GM19025 (cell line): ENCODE data around the gene ARGFX.
"Not testable (repeated sequence)": the region's sequence is repeated elsewhere in the genome, so short reads cannot be mapped to it uniquely, and the experiment has no call there.

ENCODE experiments used
- ATAC-seq: cut with Tn5 transposase; IDR thresholded peaks from one replicate; pipeline ENCODE4 v1.9.1; 2021; ENCODE audit warnings: mild to moderate bottlenecking, low read depth, moderate library complexity; ENCODE audit not compliant: unreplicated experiment

The ARGFX gene

DNA sequence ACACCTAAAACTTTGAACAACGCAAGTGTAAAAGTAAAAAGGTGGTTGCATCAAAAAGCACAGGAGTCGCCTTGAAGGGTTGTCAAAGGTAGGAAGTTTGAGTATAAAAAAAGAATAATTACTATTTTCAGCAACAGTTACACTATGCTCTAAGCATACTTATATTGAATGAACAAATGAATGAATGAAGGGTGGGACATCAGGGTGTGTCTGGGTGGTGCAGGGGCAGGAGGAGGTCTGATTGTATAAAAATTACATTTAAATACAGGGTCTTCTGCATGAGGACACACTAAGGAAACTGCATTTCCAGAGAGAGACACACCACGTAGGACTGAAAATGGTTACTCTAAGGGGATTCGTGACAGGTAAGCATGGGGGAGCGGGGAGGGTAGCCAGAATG, at the start of gene ARGFX:
Gene ARGFX (plus strand): TSS at position 301 of the 400 bp plus-strand sequence. CDS start 2,765 bp downstream, outside the sequence.
- no peak for ATAC-seq

- no peak for ATAC-seq
Measured at GRCh38 chr3:121517953-121518655, 49.6 kb upstream of the ARGFX start.

DNA sequence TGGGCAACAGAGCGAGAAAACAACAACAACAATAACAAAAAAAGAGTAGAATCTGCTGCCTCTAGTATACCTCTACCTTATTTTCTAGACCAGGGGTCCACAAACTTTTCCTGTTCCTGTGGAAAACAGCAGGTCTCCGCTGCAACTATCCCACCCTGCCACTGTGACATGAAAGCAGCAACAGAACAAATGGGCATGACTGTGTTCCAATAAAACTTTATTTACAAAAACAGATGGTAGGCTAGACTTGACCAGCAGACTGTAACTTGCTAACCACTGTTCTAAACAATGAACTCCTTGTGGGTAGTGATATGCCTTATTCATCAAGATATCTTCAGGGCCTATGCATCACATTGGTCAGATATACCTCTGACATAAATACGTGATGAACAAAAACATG, 47.2 kb upstream of the ARGFX start:
- no peak for ATAC-seq

DNA sequence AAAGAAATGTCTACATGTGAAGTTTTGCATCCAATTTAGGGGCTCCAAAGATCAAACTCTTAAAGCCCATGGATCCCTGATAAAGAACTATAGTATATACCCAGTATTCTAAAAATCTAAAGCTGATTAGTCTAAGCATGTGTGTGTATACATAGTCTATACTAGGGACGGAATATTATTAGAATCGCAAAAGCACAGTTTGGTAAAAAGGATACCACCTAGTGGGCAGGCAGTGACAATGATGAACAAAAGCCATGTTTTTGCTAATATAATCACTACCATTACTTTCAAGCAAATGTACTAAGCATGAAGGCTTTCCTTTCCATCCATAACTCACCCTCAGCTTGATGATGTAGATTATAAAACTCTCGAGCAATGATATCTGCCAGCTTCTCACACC, 38.4 kb upstream of the ARGFX start:
- ATAC-seq = no peak

- peak; percentile 55 for ATAC-seq
Measured at GRCh38 chr3:121531269-121531668, 36.5 kb upstream of the ARGFX start.

- no peak for ATAC-seq
Measured at GRCh38 chr3:121542924-121543323, 24.8 kb upstream of the ARGFX start.

- peak; percentile 4 for ATAC-seq
Measured at GRCh38 chr3:121545049-121545573, 22.6 kb upstream of the ARGFX start.

DNA sequence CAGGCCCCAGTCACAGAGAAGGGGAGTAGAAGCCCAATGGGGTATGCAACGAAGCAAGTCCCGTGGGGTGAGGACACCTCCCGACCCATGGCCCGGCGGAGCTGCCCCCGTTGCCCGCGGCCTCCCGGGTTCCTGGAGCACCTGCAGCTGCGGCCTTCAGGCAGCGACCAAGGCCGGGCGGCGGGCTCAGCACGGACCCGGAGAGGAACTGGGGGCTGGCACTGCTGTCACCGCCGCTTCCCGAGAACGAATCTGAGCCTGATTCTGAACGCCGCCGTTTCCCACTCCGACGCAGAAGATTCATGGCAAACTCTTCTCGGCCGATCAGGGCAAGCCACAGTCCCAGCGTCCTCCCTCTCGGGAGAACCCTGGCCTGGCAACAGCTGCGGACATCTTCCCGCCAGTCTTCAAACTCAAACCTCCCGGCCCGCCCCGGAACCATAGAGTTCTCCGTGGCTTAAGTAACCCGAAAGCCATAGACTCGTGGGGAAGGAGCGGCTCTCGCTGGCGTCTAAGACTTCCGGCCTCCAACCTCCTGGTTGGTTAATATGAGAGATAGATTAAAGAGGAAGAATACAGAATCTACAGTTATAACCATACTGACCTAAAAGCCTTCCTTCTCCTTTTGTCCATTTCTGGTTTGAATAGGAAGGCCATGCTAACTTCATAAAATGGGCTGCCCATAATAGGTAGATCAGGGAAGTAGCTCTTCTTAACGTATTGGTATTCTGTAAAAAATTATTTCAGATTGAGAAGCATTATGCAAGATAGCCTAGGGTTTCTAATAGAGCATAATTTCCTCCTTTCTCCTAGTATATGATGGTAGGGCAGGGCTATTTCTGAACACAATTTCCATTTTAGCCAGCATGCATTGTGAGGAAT, 21.9 kb upstream of the ARGFX start, which contains the start of gene POLQ:
Gene POLQ (minus strand): TSS at position 415 of the 882 bp plus-strand sequence. CDS start 111 bp downstream, at position 304.
- peak; percentile 70 for ATAC-seq

DNA sequence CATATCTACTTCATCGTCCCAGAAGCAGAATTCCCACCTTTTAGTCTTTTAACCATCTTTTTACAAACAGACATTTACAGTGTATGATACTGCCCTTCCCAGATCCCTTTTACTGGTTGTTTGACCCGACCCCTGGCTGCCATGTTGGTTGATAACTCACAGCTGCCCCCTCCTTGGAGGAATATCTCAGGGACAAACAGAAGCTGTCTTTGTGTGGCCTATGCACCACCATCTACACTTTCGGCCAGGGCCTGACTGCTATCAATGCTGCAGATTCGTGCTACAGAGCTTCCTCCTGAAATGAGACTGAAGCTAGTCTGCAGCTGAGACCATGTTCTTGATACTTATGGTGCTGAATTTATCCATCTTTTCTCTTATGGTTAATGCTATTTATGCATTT, 15.4 kb upstream of the ARGFX start:
- no peak for ATAC-seq

DNA sequence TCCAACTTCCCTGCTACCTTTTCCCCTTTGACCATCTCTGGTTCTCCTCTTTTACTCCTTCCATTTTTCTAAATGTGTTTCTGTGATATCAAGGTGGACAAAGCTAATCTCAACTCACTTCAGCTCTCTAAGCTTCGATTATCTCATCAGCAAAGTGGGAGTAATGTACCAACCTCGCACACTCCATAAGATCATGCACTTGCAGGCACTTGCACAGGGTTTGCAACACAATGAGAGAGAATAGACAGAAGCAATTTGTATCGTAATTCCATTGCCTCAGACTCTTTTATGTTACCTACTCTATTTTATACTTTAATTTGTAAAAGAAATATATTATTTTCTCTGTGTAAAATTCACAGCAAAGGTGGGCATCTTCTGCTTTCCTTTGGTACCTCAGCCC, 15.0 kb upstream of the ARGFX start:
- ATAC-seq = no peak

DNA sequence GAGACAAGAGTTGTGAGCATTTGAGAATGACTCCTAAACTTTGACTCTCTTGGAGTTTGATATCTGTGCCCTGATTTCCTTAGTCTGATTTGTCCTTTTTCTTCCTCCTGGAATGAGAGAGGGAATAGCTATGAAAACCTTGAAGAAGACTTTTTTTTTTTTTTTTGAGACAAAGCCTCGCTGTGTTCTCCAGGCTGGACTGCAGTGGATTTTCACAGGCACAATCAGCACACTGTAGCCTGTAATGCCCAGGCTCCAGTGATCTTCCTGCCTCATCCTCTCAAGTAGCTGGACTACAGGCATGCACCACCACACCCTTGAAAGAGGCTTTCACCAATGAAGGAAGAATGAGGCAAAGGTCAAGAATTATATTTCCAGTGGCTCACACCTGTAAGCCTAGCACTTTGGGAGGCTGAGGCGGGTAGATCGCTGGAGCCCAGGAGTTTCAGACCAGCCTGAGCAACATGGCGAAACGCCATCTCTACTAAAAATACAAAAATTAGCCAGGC, 10.3 kb upstream of the ARGFX start:
- no peak for ATAC-seq

- ATAC-seq = no peak
Measured at GRCh38 chr3:121562148-121562547, 5.6 kb upstream of the ARGFX start.

- no peak for ATAC-seq
Measured at GRCh38 chr3:121566773-121567172, 976 bp upstream of the ARGFX start.

DNA sequence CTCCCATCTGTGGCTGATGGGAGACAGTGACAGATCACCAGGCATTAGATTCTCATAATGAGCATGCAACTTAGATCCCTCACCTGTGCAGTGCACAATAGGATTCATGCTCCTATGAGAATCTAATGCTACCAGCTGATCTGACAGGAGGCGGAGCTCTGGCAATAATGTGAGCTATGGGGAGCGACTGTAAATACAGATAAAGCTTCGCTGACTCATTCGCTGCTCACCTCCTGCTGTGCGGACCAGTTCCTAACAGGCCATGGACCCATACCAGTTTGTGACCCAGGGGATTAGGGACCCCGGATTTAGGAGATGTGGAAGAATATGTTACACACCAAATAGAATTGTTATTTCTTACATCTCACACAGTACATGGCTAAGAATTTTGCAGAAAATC, 6.7 kb downstream of the ARGFX start:
- no peak for ATAC-seq

- no peak for ATAC-seq
Measured at GRCh38 chr3:121581691-121582090, 13.9 kb downstream of the ARGFX start.

DNA sequence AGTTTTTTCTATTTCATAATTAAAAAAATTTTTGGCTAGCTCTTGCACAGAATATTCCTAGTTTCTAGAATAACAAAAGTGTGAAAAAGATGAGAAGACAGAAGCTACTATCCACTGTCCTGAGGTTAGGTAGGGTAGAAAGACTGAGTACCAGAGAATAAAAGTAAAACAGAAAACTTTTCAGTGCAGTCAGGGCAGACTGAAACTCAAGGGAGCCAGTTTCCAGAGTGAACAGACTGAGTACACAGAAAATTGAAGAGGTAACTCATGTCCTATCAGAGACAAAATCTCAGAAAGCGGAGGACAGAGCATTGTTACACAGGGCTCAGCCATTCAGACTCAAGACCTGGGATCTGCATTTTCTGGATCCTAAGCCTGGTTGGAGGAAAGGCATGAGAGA, 16.7 kb downstream of the ARGFX start:
- no peak for ATAC-seq

DNA sequence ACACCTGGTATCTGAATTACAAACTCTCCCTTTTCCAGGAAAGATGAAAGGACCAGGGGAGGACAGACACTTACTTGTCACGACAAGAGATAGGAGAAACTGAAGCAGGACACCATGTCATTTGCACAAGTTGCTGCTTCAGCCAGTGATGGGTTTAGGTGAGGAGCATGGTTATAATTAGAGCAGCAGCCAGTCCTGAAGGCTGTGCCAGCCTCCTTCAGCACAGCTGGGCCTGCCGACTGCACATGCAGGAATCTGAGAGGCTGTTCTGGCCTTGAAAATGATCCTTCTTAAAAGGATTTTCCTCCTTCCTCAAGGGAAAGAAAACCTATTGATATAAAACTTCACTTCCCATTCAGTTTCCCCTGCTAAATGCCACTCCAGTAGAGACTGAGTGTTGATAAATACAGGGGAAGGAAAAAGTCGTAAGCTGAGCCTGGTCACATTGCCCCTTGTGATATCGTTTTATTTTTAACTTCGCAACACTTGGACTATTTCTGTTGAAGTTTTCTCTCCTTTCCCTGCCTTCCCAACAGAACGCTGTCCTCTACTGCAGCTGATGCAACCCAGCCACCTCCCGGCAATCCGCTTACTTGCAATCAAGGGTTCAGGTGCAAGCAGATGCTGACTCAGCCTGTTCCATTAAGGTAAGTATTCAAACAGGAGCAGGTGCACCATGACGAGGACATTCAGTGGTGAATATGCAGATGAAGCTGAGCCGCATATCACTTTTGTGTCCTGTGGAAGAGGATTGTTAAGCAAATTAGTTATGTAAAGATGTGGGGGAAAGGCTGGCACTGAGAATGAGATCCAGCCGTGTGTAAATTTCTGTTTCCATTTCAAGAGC, 25.3 kb downstream of the ARGFX start, which contains the start of gene FBXO40:
Gene FBXO40 (plus strand): TSS at position 524 of the 847 bp plus-strand sequence. CDS start 27,197 bp downstream, outside the sequence.
- ATAC-seq = peak; percentile 73

- not testable (repeated sequence) for ATAC-seq
Measured at GRCh38 chr3:121593806-121594205, 26.1 kb downstream of the ARGFX start.

DNA sequence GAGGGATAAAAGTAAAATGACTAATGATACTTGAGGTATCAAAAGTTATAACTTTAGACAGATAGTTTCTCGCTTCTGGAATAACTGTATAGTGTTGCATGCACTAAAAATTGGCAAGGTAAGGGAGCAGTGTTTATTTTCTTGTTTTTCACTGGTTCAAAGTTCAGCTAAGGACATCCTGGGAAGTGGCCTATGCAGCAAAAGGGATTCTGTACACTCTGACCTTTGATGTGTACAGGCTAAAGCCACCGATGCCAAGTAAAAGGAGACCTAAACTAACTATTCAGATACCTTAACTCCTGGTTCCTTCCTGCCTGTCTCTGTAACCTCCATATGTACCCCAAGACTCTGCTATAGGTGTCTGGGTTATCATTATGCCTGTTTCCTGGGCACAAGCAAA, 27.1 kb downstream of the ARGFX start:
- ATAC-seq = no peak

DNA sequence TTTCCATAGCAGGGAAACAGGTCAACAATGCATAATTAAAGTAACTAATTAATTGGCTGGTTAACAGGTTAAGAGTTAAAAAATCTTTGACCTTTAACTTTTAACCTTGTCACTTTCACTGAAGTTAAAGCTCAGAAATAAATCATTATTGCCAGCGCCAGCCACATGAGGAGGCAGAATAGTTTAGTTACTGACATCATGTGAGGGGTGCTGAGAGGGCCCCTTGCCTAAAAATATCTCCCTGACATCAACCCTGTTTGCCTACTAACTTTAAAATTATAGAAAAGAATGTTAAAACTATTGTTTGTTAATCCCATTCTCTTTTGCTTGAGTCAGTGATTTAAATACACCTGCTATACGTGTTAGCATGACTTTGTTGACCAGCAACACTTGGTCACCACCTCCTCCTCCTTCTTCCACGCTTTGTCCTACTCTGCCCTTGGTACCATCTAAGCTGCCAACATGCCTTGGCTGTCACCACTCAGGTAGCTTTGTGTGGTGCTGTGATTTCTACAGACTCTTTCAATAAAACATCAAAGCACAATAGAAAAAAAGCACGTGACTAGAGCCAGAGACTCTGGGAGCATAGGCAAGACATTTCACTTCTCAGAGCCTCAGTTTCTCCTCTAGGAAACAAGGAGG, 28.1 kb downstream of the ARGFX start:
- ATAC-seq = no peak
